ENCODE results near the gene HOXD11.

The HOXD11 gene

DNA sequence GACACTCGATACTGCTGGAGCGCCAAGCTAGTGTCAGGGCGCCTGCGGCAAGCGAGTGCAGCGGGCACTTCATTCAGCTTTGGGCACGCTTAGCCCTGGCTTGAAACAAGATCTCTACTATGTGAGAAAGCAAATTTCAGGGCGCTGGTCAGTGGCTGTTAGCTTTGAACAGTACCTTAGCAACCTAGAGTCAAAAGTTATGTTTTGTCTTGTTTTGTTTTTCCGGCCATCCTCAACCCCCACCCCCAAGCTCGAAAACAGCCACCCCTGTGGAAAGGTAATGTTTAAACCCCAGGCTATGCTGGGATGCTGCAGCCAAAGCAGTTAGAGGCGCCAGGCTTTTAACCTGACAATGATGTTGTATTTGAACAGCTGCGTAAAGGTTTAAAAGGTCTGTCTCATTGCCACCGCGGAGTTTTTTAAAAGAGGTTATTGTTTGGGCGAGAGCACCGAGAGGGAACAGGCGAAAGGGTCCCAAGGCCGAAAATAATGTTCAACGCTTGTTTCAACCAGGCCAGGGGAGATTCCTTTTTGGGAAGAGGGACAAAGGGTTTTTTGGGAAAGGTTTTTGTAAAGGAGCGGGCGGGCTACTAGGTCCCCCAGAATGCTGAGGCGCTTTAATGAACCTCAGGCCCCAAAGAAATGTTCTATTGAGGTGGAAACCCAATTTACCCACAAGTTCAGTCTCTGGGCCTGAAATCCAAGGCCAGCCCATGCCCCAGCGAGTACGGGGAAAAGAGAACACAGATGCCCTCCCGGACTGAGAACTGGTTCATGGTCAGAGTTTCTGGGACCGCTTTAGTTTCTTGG lies 7.2 kb downstream of the HOXD11 start:
- H3K36me3 ChIP-seq (ENCODE audit: insufficient read depth, low read depth, low read length), result no peaks in the 10 kb centered on the region
- H3K27ac ChIP-seq (ENCODE audit: low read length), result no peak overlapping the region
- H3K9me3 ChIP-seq (ENCODE audit: insufficient read depth, low read depth, low read length), result peaks cover 6% of the 10 kb centered on the region
- no peaks in the 10 kb centered on the region for H3K4me1 ChIP-seq (ENCODE audit: insufficient read depth, low read length)
- H3K27me3 ChIP-seq (ENCODE audit: insufficient read depth, low read length), result peaks cover 100% of the 10 kb centered on the region
- H3K9ac ChIP-seq (ENCODE audit: low read depth, low read length), result no peak overlapping the region
- no peak overlapping the region for H3K4me3 ChIP-seq (ENCODE audit: low read length)

DNA sequence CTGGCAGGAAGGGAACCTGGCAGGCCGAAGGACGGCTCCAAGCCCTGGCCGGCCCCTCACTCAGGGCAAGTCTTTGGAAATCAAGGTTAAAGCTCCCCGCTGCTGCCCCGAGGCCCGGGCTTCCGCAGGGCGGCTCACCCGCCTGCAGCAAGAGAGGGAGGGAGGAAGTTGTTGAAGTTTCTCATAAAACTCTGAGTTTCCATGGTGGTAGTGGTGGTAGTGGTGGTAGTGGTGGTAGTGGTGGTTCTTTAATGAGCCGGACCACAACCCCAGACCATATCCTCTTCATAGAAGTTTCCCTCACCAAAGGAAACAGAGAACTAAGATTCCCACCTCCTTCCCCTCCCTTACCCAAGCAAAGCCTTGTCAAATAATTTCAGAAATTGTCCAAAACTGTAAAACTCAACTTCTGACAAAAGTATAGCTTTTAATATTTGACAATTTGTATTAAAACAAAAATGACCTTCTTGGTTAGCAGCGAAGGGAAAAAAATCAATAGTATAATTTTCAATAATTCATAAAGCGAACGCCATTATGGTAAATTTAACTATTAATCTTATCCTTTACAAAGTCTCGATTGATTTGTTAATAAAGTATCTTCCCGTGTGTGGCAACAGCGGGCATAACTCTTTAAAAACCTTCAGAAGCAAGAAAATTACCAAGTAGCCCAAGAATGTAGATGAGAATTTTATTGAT lies 8.0 kb downstream of the HOXD11 start:
- no peaks in the 10 kb centered on the region for H3K36me3 ChIP-seq (ENCODE audit: insufficient read depth, low read depth, low read length)

DNA sequence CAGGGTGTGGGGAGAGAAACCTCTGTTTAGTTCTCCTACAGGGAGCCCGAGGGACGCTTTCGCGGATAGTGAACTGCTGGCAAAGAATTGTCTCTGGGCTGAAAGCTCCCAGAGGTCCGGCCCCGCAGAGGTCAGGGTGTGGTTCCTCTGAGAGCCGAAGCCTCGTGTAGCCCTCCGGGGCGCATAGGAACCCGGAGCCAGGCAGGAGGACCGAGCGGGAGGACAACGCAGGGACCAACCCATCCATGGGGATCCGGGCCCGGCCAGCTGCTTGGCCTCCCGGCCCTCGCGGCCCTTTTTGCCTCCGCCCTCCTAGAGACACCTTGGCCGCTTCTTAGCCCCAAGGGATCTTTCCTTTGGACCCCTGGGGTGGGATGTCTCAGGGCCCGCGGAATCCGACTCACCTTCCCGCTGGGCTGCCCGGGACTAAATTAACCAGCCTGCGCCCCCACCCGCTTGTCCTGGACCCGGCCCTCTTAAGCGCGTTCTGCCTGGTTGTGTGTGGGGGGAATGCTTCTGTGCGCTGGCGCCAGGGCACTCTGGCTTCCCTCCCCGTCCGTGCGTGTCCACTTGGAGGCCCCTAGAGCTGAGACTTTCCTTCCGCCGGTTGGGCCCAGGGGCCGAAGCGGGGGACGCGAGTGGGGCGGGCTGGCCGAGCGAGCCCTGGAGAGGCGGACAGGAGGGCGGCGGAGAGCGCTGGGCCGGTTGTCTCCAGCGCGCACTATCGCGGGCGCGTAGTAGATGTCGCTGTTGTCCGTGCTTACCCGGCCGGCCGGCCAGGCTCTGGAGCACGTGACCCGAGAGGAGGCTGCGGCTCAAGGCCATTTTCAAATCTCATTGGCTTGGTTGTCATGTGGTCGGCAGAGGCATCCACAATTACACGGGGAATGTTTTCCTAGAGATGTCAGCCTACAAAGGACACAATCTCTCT lies 9.1 kb downstream of the HOXD11 start, which contains the start of gene HOXD10:
HOXD10 (plus strand) TSS at position 896 of the 931 bp plus-strand sequence. CDS start 56 bp downstream, outside the sequence.
- Histone ChIP-seq H3K4me3 (ENCODE audit: low read length) (no peak within 1 kb of the TSS), H3K4me1 (ENCODE audit: insufficient read depth, low read length) (no peaks in the 10 kb centered on the region), H3K9ac (ENCODE audit: low read depth, low read length) (no peak within 1 kb of the TSS), H3K27me3 (ENCODE audit: insufficient read depth, low read length) (peaks cover 100% of the 10 kb centered on the region), H3K36me3 (ENCODE audit: insufficient read depth, low read depth, low read length) (no peaks in the 10 kb centered on the region), H3K27ac (ENCODE audit: low read length) (no peak within 1 kb of the TSS), H3K9me3 (ENCODE audit: insufficient read depth, low read depth, low read length) (peaks cover 6% of the 10 kb centered on the region)

More for the DNA sequence above, 8.0 kb downstream of the HOXD11 start:
- Histone ChIP-seq H3K4me1 (ENCODE audit: insufficient read depth, low read length) (no peaks in the 10 kb centered on the region), H3K9me3 (ENCODE audit: insufficient read depth, low read depth, low read length) (peaks cover 6% of the 10 kb centered on the region), H3K9ac (ENCODE audit: low read depth, low read length) (no peak overlapping the region), H3K4me3 (ENCODE audit: low read length) (no peak overlapping the region), H3K27ac (ENCODE audit: low read length) (no peak overlapping the region), H3K27me3 (ENCODE audit: insufficient read depth, low read length) (peaks cover 100% of the 10 kb centered on the region)

DNA sequence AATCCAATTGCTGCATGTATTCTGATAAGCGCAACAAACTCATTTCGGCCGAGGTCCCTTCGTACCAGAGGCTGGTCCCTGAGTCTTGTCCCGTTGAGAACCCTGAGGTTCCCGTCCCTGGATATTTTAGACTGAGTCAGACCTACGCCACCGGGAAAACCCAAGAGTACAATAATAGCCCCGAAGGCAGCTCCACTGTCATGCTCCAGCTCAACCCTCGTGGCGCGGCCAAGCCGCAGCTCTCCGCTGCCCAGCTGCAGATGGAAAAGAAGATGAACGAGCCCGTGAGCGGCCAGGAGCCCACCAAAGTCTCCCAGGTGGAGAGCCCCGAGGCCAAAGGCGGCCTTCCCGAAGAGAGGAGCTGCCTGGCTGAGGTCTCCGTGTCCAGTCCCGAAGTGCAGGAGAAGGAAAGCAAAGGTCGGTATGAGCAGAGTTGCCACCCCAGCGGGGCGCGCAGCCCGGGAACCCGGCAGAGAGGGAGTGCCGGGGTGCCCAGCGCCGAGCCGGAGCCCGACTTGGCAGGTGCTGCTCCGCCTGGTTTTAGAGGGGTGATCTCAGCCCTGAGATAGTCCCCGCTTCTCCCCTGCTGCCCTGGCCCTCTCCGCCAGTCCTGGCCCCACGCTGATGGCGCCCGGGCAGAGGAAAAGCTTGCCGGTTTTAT lies 10.2 kb downstream of the HOXD11 start:
- H3K9me3 ChIP-seq (ENCODE audit: insufficient read depth, low read depth, low read length), result peaks cover 6% of the 10 kb centered on the region
- no peak overlapping the region for H3K27ac ChIP-seq (ENCODE audit: low read length)
- H3K9ac ChIP-seq (ENCODE audit: low read depth, low read length), result no peak overlapping the region
- H3K4me3 ChIP-seq (ENCODE audit: low read length), result no peak overlapping the region
- H3K27me3 ChIP-seq (ENCODE audit: insufficient read depth, low read length), result peaks cover 100% of the 10 kb centered on the region
- no peaks in the 10 kb centered on the region for H3K4me1 ChIP-seq (ENCODE audit: insufficient read depth, low read length)
- H3K36me3 ChIP-seq (ENCODE audit: insufficient read depth, low read depth, low read length), result no peaks in the 10 kb centered on the region

DNA sequence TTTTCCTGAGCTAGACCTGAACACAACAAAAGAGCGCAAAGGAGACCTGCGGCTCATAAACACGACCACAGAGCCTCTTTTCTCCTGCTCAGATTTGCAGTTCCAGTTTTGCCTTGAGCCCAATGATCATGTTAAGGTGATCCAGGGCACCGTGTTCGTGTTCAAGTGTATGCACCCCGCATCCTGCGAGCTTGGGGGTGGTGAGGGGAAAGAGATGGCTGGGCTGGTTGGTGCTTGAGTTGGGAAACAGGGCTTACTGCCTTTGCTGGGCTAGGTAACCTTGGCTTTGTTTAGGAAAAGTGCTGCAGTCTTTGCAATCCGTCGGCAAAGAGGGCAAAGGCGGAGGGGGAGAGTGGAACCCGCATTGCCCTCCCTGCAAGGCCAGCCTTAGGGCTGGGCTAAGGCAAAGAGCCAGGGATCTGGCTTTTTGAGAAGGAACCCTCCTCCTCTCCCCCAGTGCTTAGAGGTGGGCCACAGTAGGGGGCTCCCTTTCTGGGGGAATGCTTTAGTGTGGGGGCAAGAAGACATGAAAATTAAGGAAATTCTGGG lies 10.8 kb downstream of the HOXD11 start:
- H3K27ac ChIP-seq (ENCODE audit: low read length), result no peak overlapping the region
- H3K4me1 ChIP-seq (ENCODE audit: insufficient read depth, low read length), result no peaks in the 10 kb centered on the region
- H3K9ac ChIP-seq (ENCODE audit: low read depth, low read length), result no peak overlapping the region
- H3K9me3 ChIP-seq (ENCODE audit: insufficient read depth, low read depth, low read length), result peaks cover 6% of the 10 kb centered on the region
- H3K27me3 ChIP-seq (ENCODE audit: insufficient read depth, low read length), result peaks cover 100% of the 10 kb centered on the region
- no peak overlapping the region for H3K4me3 ChIP-seq (ENCODE audit: low read length)
- no peaks in the 10 kb centered on the region for H3K36me3 ChIP-seq (ENCODE audit: insufficient read depth, low read depth, low read length)

DNA sequence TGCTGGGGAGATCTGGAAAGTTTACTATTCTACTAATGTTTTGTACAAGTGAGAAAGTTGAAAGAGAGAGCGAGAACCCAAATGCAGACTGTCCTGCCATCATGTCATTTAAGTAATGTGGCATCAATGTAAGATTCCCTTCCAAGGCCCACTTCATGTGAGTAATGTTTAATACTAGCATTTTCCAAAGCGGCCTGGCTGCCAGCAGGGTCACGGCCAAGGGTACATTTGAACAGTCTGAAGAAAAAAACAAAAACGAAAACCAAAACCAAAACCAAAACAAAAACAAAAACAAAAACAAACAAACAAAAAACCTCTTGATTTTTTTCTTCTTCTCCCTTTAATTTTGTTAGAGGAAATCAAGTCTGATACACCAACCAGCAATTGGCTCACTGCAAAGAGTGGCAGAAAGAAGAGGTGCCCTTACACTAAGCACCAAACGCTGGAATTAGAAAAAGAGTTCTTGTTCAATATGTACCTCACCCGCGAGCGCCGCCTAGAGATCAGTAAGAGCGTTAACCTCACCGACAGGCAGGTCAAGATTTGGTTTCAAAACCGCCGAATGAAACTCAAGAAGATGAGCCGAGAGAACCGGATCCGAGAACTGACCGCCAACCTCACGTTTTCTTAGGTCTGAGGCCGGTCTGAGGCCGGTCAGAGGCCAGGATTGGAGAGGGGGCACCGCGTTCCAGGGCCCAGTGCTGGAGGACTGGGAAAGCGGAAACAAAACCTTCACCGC lies 11.7 kb downstream of the HOXD11 start:
- H3K27ac ChIP-seq (ENCODE audit: low read length), result no peak overlapping the region
- no peaks in the 10 kb centered on the region for H3K36me3 ChIP-seq (ENCODE audit: insufficient read depth, low read depth, low read length)
- H3K4me3 ChIP-seq (ENCODE audit: low read length), result no peak overlapping the region
- H3K4me1 ChIP-seq (ENCODE audit: insufficient read depth, low read length), result no peaks in the 10 kb centered on the region
- H3K27me3 ChIP-seq (ENCODE audit: insufficient read depth, low read length), result peaks cover 100% of the 10 kb centered on the region
- H3K9me3 ChIP-seq (ENCODE audit: insufficient read depth, low read depth, low read length), result peaks cover 12% of the 10 kb centered on the region
- no peak overlapping the region for H3K9ac ChIP-seq (ENCODE audit: low read depth, low read length)

DNA sequence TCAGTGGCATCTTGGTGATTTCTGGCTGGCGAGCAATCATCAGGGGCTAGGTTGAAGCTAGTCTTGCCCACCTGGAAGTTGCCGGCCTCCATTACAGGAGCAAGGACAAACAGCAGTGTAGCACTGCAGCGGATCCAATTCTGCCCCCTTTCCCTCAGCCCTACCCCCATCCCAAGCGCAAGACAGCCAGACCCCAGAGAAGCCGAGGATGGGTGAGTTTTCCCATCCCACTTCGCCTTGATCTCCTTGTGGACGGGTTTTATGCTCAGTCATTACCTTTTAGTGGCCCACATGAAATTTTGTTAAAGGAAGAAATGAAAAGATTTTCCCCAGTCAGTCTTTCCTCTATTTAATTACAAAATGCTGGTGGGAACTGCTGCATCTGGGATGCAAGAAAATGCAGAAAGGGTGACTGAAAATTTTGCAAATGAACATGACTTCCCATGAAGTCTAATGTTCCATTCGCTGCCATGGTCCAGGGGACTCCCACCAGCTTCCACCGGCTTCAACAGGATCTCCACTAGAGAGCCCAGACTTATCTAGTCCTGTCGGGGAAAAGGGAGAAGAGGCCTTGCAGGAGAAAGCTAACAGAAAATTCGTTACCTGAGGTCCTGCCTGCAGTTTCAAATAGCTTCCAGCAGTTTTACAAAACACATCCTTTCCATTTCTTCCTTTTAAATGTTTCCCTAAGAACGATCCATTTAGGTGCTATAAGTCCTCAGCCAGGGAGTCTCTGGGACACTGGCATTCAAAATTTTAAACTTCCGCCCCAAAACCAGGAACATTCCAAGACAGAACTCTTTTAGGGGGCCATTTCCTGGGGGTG lies 13.5 kb downstream of the HOXD11 start:
- Histone ChIP-seq H3K27me3 (ENCODE audit: insufficient read depth, low read length) (peaks cover 100% of the 10 kb centered on the region), H3K9me3 (ENCODE audit: insufficient read depth, low read depth, low read length) (peaks cover 13% of the 10 kb centered on the region)

DNA sequence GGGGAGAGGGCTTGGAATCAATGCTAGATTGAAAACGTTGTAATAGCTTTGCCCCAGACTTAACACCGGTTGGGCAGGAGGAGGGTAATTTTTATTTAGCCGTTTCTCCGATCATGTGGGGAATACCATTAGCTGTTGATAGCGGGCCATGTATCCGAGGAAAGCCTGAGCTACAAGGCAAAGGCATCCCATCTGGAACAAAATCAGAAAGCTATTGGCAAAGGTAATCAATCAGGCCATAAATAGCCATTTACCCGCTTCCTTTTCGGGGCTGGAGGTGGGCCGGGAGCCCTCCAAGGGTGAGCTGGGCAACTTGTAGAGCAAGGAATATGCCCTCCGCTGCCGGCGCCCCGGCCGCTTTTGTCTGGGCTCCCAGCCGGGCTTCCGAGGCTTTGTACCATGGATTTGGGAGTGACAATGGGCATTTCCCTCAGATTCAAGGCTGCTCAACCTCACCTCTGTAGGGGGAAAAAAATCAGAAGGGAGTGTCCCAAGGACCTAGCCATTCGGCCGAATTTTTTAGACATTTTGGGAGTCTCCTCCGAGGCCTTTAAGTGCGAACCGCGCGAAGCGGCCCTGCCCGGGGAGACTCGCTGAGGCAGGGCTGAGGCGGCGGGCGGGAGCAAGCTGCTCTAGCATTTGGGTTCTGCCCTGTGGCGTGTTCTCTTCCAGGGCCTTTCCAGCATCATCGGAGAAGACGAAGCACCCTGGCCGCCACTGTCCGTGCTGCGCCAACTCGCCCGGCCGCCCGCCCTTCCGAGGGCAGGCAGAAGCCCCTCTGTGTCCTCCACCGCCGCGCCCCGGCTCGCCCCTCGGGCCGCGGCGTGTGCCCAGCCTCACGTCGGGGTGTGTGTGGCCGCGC lies 14.3 kb downstream of the HOXD11 start:
- H3K4me1 ChIP-seq (ENCODE audit: insufficient read depth, low read length), result no peaks in the 10 kb centered on the region

More for the DNA sequence above, 13.5 kb downstream of the HOXD11 start:
- no peak overlapping the region for H3K4me3 ChIP-seq (ENCODE audit: low read length)
- H3K9ac ChIP-seq (ENCODE audit: low read depth, low read length), result no peak overlapping the region
- no peak overlapping the region for H3K27ac ChIP-seq (ENCODE audit: low read length)
- no peaks in the 10 kb centered on the region for H3K36me3 ChIP-seq (ENCODE audit: insufficient read depth, low read depth, low read length)
- H3K4me1 ChIP-seq (ENCODE audit: insufficient read depth, low read length), result no peaks in the 10 kb centered on the region

DNA sequence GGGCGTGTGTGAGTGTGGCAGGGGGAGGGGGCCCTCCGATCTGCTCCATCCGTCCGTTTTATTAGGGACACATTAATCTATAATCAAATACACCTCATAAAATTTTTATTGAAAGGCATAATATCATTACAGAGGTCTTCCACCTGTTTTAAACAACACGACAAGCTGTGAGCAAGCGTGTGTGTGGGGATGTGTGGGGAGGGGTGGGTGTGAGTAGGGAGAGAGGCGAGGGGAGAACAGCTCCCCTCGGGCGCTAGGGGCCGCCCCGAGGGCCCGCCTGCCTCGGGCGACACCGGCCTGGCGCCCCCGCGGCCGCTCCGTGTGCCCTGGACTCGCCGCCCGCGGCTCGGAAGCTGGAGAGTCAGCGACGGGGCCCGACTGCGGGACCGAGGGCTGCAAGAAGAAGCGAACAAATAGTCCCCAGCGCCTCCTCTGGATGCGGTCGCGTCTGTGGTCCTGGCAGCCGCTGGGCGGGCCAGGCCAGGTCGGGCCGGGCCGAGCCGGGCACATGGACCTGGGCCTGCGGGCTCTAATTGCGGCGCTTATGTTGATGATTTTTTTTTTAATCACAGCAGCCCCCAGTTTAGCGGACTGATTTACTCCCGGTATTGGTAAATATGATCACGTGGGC lies 15.1 kb downstream of the HOXD11 start:
- peak overlapping the region; percentile 31; the same call in 1 of the 2 replicates for H3K4me3 ChIP-seq (ENCODE audit: low read length)
- H3K36me3 ChIP-seq (ENCODE audit: insufficient read depth, low read depth, low read length), result no peaks in the 10 kb centered on the region
- no peaks in the 10 kb centered on the region for H3K4me1 ChIP-seq (ENCODE audit: insufficient read depth, low read length)
- no peak overlapping the region for H3K27ac ChIP-seq (ENCODE audit: low read length)
- no peak overlapping the region for H3K9ac ChIP-seq (ENCODE audit: low read depth, low read length)
- H3K9me3 ChIP-seq (ENCODE audit: insufficient read depth, low read depth, low read length), result peaks cover 7% of the 10 kb centered on the region; the same call in 1 of the 2 replicates
- peaks cover 100% of the 10 kb centered on the region for H3K27me3 ChIP-seq (ENCODE audit: insufficient read depth, low read length)

More for the DNA sequence above, 14.3 kb downstream of the HOXD11 start:
- Histone ChIP-seq H3K9me3 (ENCODE audit: insufficient read depth, low read depth, low read length) (peaks cover 13% of the 10 kb centered on the region), H3K4me3 (ENCODE audit: low read length) (no peak overlapping the region), H3K27me3 (ENCODE audit: insufficient read depth, low read length) (peaks cover 100% of the 10 kb centered on the region), H3K27ac (ENCODE audit: low read length) (no peak overlapping the region), H3K36me3 (ENCODE audit: insufficient read depth, low read depth, low read length) (no peaks in the 10 kb centered on the region), H3K9ac (ENCODE audit: low read depth, low read length) (no peak overlapping the region)
